IPS-18c (cell line): ENCODE measurements around the gene SPX.

Experiments used
- H3K4me3 ChIP-seq: 2 replicates; pipeline ENCODE4 v1.7.0; 2013; ENCODE audit warnings: low read depth, mild to moderate bottlenecking, low read length, moderate library complexity; ENCODE audit not compliant: insufficient read depth
- H3K9me3 ChIP-seq: one replicate; pipeline ENCODE4 v1.6.1; 2013; ENCODE audit warnings: mild to moderate bottlenecking, low read length, moderate library complexity; ENCODE audit not compliant: control insufficient read depth, insufficient read depth

Gene SPX

GRCh38 chr12:21526721-21527345 is 737 bp downstream of the SPX start:
- H3K4me3 ChIP-seq = peak overlapping the region; percentile 81
- no peaks in the 10 kb centered on the region for H3K9me3 ChIP-seq

GRCh38 chr12:21527451-21528180 is 1.5 kb downstream of the SPX start:
- Histone ChIP-seq H3K4me3 (peak overlapping the region; percentile 81), H3K9me3 (no peaks in the 10 kb centered on the region)

- Histone ChIP-seq H3K9me3 (no peaks in the 10 kb centered on the region), H3K4me3 (no peak overlapping the region)
Observed at GRCh38 chr12:21528953-21529352, 2.9 kb downstream of the SPX start.

- no peaks in the 10 kb centered on the region for H3K9me3 ChIP-seq
Observed at GRCh38 chr12:21529456-21529855, 3.4 kb downstream of the SPX start.

GRCh38 chr12:21538061-21538653 is 12.1 kb downstream of the SPX start:
- no peaks in the 10 kb centered on the region for H3K9me3 ChIP-seq

More at GRCh38 chr12:21529456-21529855, 3.4 kb downstream of the SPX start:
- no peak overlapping the region for H3K4me3 ChIP-seq

GRCh38 chr12:21539797-21540196 is 13.7 kb downstream of the SPX start:
- Histone ChIP-seq H3K9me3 (no peaks in the 10 kb centered on the region), H3K4me3 (no peak overlapping the region)

More at GRCh38 chr12:21538061-21538653, 12.1 kb downstream of the SPX start:
- H3K4me3 ChIP-seq = no peak overlapping the region

- no peak overlapping the region for H3K4me3 ChIP-seq
- no peaks in the 10 kb centered on the region for H3K9me3 ChIP-seq
Observed at GRCh38 chr12:21541773-21542172, 15.7 kb downstream of the SPX start.

GRCh38 chr12:21542403-21542802 is 16.3 kb downstream of the SPX start:
- no peak overlapping the region for H3K4me3 ChIP-seq
- no peaks in the 10 kb centered on the region for H3K9me3 ChIP-seq

GRCh38 chr12:21543151-21543550 is 17.1 kb downstream of the SPX start:
- Histone ChIP-seq H3K9me3 (no peaks in the 10 kb centered on the region), H3K4me3 (no peak overlapping the region)

GRCh38 chr12:21545557-21545956 is 19.5 kb downstream of the SPX start:
- no peaks in the 10 kb centered on the region for H3K9me3 ChIP-seq
- H3K4me3 ChIP-seq = no peak overlapping the region

GRCh38 chr12:21546716-21547115 is 20.6 kb downstream of the SPX start:
- no peaks in the 10 kb centered on the region for H3K9me3 ChIP-seq
- H3K4me3 ChIP-seq = no peak overlapping the region

- Histone ChIP-seq H3K9me3 (no peaks in the 10 kb centered on the region), H3K4me3 (no peak overlapping the region)
Observed at GRCh38 chr12:21547437-21547836, 21.3 kb downstream of the SPX start.

GRCh38 chr12:21551841-21552465 is 25.9 kb downstream of the SPX start:
- no peak overlapping the region for H3K4me3 ChIP-seq
- no peaks in the 10 kb centered on the region for H3K9me3 ChIP-seq

- no peaks in the 10 kb centered on the region for H3K9me3 ChIP-seq
- no peak overlapping the region for H3K4me3 ChIP-seq
Observed at GRCh38 chr12:21552635-21553328, 26.7 kb downstream of the SPX start.

GRCh38 chr12:21553329-21553675 is 27.2 kb downstream of the SPX start:
- Histone ChIP-seq H3K9me3 (no peaks in the 10 kb centered on the region), H3K4me3 (no peak overlapping the region)

- Histone ChIP-seq H3K4me3 (no peak overlapping the region), H3K9me3 (no peaks in the 10 kb centered on the region)
Observed at GRCh38 chr12:21558100-21558679, 32.1 kb downstream of the SPX start.

- H3K4me3 ChIP-seq = no peak overlapping the region
- H3K9me3 ChIP-seq = no peaks in the 10 kb centered on the region
Observed at GRCh38 chr12:21559855-21560569, 33.9 kb downstream of the SPX start.
